HG03103 (cell line): ENCODE measurements around the gene SH2D3A.
"Not testable (repeated sequence)": the region's sequence is repeated elsewhere in the genome, so short reads cannot be mapped to it uniquely, and the experiment has no call there.

Source experiments
- ATAC-seq: cut with Tn5 transposase; IDR thresholded peaks from one replicate; pipeline ENCODE4 v1.9.1; 2021; ENCODE audit warnings: low read depth; ENCODE audit not compliant: unreplicated experiment

The SH2D3A gene

GRCh38 chr19:6710273-6711077 is 56.8 kb downstream of the SH2D3A start:
- no peak for ATAC-seq

- ATAC-seq = no peak
Measured at GRCh38 chr19:6709549-6709948, 57.7 kb downstream of the SH2D3A start.

- not testable (repeated sequence) for ATAC-seq
Measured at GRCh38 chr19:6708913-6709312, 58.3 kb downstream of the SH2D3A start.

- ATAC-seq = no peak
Measured at GRCh38 chr19:6708346-6708745, 58.9 kb downstream of the SH2D3A start.

- no peak for ATAC-seq
Measured at GRCh38 chr19:6707658-6708018, 59.6 kb downstream of the SH2D3A start.

GRCh38 chr19:6707011-6707657 is 60.1 kb downstream of the SH2D3A start:
- no peak for ATAC-seq

GRCh38 chr19:6706633-6706958 is 60.6 kb downstream of the SH2D3A start:
- ATAC-seq = no peak

GRCh38 chr19:6705931-6706632 is 61.2 kb downstream of the SH2D3A start:
- no peak for ATAC-seq
